IPS-NIHi11 (cell line): Measurements from ENCODE around the gene TENM4.

Source experiments
- DNase-seq: peaks from one replicate; pipeline ENCODE4 v3.0.0; 2012; ENCODE audit warnings: mixed read lengths, low spot score

Gene TENM4

DNA sequence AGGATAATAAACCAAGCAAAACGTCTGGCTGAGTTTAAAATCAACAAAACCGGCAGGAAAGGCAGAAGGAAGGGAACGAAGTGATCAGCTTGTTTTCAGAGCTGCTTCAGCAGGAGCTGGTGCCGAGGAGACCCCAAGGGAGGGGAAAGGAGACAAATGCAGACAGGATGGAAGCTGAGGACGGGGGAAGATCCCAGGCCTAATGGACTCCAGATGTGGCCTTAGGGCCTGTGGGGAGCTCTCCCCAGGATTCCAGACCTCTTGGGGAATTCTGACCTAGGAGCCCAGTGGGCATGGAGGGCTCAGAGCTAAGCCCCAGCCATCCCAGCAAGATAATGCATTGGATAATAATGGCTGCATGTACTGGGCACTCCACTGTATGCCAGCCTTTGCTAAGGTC, 654.7 kb downstream of the TENM4 start:
- no peak for DNase-seq

DNA sequence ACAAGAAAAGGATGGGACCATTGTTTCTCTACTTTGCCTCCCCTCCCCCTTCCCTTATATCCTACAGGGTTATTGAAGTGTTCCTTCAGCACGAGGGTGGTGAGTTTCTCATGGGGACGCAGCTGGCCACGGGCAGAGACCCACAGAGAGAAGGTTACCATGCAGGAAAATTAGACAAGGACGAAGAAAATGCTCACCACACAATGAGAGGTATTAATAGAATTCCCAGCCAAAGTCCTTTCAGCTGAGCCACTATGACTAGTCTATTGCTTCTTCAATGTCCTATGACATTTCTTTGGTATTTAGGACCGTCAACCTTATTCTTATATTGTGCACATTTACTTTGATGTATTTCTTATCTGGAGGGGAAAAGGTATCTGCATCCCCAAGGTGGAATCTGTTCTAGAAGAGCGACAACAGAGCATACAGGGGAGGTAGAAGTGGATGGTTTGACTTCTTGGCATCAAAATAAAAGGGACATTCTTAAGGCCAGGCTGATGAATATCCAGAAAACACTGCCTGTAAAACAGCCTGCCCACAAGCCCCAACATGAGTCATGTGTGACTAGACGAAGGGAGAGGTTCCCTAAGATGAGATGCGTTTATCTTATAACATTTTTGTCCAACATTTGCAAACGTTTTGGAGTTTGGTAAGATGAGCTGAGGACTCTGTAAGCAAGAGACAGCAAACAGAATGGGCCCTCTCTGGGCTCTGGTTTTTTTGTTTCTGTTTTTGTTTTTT, 656.3 kb downstream of the TENM4 start:
- no peak for DNase-seq

GRCh38 chr11:78783846-78784245, 657.0 kb downstream of the TENM4 start:
- DNase-seq: no peak

GRCh38 chr11:78783301-78783700, 657.5 kb downstream of the TENM4 start:
- DNase-seq: no peak

DNA sequence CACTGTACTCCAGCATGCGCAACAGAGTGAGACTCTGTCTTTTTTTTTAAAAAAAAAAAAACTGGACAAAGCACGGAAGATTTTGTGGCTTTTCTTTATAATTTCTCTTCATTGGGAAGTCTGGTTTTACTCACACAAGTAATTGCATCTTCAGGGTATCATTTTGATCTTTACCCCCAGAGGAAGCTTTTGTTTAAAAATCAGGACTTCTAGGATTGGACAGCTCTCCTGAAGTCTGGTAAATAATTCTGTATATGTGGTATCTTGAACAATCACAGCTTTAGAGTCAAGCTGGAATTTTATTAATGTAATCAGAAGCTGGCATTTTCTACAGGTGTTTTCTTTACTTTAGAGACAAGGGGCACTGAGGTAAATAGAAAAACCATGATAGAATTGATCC, 658.1 kb downstream of the TENM4 start:
- no peak for DNase-seq

DNA sequence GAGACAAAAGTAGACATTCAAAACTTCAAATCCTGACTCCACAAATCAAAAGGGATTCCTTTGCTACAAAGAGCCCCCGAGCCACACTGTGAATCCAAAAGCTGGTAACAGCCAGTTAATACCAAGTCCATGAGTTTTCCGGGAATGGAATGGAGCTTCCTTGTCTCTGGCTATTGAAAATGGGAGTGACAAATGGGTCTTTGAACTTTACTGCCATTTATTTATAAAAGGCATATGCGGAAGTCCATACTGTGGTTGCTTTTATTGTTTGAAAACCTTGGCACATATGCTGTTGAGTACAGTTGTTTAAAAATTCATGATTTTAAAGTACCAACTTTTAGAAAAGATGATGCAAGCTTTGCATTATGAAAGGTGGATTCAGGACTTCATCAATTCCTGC, 659.9 kb downstream of the TENM4 start:
- DNase-seq: no peak

DNA sequence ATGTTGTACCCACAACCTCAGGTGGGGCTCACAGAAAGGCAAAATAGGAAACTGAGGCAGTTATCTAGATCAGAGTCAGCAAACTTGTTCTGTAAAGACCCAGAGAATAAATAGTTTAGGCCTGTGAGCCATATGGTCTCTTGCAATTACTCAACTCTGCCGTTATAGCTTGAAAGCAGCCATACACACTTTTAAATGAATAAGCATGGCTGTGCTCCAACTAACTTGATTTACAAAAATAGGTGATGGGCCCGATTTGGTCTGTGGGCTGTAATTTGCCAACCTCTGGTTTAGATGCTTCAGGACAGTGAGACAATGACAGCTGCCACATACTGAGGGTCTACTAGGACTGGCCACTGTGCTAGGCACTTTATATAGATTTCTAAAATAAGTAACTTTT, 667.3 kb downstream of the TENM4 start:
- DNase-seq: no peak

DNA sequence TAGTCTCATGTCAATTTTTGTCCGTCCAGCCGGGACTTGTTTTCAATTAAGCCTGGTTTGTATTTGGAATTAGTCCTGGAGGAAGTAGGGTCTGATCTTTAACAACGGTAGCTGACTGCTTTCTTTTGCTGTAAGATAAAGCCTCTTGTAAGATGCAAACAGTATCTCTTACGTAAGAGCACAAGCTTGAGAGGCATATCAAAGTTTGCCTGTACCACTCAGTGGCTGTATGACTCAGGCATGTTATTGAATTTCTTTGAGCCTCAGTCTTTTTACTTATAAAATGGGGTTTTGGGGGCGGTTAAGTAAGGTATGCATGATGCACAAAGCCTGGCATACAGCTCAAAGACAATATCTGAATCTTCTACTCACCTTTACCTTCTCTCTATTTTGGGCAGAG, 667.8 kb downstream of the TENM4 start:
- no peak for DNase-seq

- no peak for DNase-seq
Observed at GRCh38 chr11:78772186-78772585, 668.6 kb downstream of the TENM4 start.

- no peak for DNase-seq
Observed at GRCh38 chr11:78770931-78771330, 669.9 kb downstream of the TENM4 start.

DNA sequence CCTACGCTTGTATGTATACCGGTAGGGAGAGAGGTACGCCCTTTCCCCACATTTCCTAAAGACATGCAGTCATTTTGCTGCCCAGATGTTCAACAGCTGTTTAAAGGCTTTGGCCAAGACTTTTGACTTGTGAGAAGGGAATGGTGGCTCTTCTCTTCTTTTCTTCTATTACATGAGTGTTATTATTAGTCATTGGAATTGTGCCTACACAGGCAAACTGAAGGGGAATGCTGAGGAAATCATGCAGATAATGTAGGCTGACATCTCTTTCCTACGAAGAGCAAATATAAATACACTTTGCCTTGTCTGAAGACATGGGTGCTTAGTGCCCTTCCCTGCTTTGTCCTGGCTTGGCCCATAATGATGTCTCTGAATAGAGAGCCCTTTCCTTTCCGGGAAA, 671.9 kb downstream of the TENM4 start:
- no peak for DNase-seq

- no peak for DNase-seq
Observed at GRCh38 chr11:78768345-78768744, 672.5 kb downstream of the TENM4 start.

DNA sequence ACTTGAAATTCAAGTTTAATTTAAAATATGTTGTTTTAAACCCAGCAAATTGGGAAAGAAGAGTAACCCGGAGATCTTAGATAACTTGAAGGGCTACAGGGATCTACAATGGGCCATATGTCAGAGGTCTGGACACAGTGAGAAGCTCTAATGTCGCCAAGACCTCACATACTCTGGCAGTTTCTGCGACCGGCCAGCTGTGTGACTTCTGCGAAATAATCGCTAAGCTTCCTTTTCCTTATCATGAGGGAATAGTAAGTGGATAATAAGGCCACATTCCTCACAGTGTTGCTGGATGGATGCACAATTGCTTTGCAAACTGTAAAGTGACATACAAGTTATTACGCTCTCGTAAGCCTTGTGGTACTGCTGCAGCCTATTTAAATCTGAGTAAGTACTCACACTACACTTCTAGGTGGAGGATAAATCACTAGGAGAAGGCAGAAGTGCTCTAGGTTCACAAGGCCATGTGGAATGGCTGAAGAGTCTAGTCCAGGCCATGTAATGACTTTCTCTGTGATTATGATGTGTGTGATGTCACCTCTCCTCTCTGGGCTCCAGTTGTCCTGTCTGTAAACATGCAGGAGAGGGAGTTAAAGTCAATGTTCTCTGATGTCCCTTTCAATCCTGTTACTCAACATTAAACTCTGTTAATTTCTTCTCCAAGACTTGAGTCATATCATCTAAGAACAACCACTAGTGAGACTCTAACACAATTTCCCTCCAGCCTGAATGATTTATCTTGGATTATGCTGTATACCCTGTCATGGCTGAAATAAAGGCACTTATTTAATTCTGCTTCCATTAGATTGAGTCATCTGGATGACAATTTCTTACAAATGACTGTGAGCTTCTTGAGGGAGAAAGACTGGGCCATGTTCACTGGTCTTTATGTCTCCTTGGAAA, 673.5 kb downstream of the TENM4 start:
- no peak for DNase-seq

DNA sequence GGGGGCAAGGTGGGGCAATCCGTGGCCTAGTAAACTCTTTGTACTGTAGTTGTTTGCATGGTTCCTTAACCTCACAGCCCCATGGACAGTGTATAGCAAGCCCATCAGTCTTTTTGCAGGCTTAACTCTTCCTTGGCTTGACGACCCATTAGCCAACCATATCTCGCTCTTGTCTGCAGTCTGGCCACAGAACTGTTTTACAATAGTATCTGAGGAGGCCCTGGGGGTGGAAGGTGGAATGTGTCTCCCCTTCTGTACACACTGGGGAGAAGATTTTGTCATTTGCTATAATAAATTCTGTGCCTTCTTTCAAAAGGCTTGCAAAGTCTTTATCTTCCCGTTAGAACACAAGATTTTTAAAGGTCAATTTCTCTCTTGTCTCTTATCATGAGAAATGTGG, 675.9 kb downstream of the TENM4 start:
- DNase-seq: no peak

DNA sequence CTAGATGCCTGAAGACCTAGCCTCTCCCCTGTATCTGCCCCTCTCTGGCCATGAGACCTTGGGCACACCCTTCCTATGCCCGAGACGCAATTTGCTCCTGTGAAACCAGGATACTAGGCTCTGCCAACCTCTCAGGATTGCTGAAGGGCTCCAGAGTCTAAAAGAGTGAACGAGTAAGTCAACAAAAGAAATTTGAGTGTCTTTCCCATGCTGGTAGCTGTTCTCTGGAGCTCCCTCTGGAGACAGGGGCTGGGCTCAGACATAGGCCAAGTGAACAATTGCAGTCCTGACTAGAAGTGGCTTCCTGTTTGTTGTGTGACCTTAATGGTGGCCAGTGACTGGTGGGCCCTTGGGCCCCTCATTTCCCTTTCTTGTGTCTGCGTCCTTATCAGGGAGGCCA, 677.2 kb downstream of the TENM4 start:
- DNase-seq: no peak

- DNase-seq: no peak
Observed at GRCh38 chr11:78762105-78762504, 678.7 kb downstream of the TENM4 start.

DNA sequence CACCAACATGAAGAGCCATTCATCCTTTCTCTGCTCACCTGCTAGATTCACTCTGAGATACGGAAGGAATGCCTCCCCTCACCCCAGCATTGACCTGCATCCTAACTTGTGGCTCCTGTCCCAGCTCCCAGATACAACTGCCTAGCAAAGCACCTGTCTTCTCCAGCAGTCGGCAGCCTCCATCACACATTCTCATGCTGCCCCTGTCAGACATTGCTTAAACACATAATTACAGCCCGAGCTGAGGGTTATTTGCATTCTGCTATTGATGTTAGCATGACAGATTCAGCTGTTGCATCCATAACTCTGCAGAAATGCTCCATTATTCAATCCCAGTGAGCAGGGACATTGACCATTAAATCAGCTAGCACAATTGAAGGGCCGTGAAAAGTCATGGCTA, 681.8 kb downstream of the TENM4 start:
- no peak for DNase-seq

- DNase-seq: no peak
Observed at GRCh38 chr11:78753297-78753696, 687.5 kb downstream of the TENM4 start.

DNA sequence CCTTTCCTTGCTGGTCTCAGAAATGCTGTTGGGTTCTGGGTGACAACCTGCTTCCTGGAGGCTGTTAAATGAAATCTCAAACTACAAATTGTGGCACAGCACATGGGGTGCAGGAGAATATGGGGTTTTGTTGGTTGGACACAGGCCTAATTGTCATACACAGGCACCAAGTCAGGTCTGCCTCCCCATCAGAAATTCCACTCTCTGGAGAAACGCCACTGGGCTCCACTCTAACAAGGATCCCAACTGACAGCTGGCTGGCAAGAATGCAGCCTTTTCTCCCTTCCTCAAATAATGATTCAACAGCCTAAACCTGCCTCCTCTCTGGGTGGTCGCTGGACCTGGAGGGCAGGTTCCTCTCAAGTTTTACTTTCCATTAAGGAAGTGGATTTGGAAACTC, 688.3 kb downstream of the TENM4 start:
- DNase-seq: no peak

DNA sequence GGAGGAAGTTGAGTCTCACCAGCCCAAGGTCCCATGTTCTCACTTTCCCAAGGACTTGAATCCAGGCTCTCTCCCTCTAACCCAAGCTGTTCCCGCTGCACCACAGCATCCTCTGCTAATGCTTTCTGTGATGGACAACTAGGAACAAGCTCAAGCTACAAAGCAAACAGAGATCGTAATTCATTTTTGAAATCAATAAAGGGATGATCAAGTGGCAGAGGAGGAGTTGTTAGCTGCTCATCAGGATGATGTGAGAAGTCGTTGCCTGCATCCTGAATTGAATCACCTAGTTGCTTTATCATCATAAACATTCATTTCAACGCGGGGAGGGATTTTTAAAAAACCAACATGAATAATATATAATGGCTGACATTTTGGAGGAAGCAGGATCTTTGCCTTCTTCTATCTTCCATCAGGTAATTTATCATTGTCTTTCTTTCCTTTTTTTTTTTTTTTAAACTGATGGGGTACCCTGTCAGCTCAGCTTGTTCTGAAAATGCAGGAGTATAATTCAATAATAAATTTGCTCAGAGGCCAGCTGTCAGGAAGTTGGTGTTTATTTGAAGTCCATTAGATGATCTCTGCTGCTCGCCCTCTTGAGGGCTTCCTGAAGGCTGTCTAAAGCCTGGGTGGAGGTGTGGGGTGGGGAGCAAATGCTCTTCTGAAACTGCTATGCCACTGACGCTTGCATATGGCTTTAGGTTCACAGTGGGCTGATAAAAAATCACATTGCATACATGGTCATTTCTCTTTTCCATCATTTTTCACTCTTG, 691.7 kb downstream of the TENM4 start:
- no peak for DNase-seq

GRCh38 chr11:78744949-78745348, 695.9 kb downstream of the TENM4 start:
- no peak for DNase-seq

DNA sequence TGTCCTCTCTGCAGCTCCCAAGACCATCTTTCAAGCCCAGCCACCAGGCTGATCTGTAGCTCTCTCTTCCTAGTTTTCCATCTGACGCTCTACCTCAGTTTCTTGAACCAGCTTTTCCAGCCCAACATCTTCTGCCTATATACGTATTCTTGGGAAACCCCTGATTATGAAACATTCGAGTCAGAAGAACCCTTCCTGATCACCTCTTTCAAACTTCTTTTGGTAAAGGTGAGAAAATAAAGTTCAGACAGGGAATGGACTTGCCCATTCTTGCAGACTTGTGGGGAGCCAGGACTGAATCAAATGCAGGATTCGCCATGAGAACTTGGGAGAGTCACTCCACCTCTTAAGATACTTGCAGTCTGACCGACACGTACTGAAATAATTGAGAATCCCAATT, 696.6 kb downstream of the TENM4 start:
- no peak for DNase-seq

DNA sequence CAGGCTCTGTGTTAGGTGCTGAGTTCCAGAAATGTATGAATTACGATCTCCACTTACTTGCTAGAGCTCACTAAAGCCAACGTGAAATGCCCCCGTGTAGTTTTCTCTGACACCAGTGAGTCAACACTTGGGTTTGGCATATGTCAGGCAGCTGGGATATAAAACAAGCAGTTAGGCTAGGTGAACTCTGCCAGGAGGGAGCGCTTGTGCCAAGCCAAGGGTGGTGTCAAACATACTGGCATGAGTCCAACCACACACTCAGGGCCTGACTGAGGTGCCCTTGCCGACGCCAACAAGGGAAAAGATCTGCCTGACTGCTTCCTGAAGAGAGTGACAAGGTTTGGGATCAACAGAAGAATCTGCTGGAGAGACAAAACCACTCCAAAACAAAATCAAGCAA, 698.4 kb downstream of the TENM4 start:
- DNase-seq: no peak
